Measurements from ENCODE around the gene RBM18. TPM values are rescaled to one million over a fixed set of nuclear protein-coding genes. Genes with fewer than 3 reads are reported as not detected.

Gene RBM18
- total and polyA plus RNA-seq, 2 experiments from 2014 or later, result 9.3 to 25.5 TPM

DNA sequence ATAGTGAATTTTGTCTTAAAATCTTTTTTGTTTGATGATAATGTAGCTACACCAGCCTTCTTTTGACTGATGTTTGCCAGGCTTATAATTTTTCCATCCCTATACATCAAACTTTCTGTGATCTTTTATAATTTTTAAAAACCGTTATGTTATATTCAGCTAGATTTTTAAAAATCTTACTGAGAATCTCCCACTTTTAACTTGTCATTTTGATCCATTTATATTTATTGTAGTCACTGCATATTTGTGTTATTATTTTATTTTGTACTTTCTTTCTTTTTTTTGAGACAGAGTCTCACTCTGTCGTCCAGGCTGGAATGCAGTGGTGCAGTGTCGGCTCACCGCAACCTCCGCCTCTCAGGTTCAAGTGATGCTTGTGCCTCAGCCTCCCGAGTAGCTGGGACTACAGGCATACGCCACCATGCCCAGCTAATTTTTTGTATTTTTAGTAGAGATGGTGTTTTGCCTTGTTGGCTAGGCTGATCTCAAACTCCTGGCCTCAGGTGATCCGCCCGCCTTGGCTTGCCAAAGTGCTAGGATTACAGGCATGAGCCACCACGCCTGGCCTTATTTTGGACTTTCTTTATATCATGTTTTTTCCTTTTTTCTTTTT is 12.8 kb upstream of the RBM18 start:
- Mint-ChIP-seq H3K27ac (no peak overlapping the region), H3K36me3 (ENCODE audit: low read depth) (peaks cover 65% of the 10 kb centered on the region), H3K4me1 (peaks cover 15% of the 10 kb centered on the region), H3K9me3 (peaks cover 12% of the 10 kb centered on the region; the same call in 1 of the 3 replicates), H3K4me3 (no peak overlapping the region), H3K27me3 (ENCODE audit: insufficient read depth, low read depth, poor library complexity) (no peaks in the 10 kb centered on the region)
- H3K4me1 ChIP-seq (ENCODE audit: insufficient read depth), result peaks cover 14% of the 10 kb centered on the region
- TF ChIP-seq, protein P1, sequence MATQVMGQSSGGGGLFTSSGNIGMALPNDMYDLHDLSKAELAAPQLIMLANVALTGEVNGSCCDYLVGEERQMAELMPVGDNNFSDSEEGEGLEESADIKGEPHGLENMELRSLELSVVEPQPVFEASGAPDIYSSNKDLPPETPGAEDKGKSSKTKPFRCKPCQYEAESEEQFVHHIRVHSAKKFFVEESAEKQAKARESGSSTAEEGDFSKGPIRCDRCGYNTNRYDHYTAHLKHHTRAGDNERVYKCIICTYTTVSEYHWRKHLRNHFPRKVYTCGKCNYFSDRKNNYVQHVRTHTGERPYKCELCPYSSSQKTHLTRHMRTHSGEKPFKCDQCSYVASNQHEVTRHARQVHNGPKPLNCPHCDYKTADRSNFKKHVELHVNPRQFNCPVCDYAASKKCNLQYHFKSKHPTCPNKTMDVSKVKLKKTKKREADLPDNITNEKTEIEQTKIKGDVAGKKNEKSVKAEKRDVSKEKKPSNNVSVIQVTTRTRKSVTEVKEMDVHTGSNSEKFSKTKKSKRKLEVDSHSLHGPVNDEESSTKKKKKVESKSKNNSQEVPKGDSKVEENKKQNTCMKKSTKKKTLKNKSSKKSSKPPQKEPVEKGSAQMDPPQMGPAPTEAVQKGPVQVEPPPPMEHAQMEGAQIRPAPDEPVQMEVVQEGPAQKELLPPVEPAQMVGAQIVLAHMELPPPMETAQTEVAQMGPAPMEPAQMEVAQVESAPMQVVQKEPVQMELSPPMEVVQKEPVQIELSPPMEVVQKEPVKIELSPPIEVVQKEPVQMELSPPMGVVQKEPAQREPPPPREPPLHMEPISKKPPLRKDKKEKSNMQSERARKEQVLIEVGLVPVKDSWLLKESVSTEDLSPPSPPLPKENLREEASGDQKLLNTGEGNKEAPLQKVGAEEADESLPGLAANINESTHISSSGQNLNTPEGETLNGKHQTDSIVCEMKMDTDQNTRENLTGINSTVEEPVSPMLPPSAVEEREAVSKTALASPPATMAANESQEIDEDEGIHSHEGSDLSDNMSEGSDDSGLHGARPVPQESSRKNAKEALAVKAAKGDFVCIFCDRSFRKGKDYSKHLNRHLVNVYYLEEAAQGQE (IDR thresholded peaks at IDR 0.05; ENCODE audit: unreplicated experiment), result no peak
- TF ChIP-seq, protein P2, sequence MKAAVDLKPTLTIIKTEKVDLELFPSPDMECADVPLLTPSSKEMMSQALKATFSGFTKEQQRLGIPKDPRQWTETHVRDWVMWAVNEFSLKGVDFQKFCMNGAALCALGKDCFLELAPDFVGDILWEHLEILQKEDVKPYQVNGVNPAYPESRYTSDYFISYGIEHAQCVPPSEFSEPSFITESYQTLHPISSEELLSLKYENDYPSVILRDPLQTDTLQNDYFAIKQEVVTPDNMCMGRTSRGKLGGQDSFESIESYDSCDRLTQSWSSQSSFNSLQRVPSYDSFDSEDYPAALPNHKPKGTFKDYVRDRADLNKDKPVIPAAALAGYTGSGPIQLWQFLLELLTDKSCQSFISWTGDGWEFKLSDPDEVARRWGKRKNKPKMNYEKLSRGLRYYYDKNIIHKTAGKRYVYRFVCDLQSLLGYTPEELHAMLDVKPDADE (IDR thresholded peaks at IDR 0.05), result no peak
- no peak for TF ChIP-seq JUNB (IDR thresholded peaks at IDR 0.05; ENCODE audit: unreplicated experiment)
- TF ChIP-seq, protein P3, sequence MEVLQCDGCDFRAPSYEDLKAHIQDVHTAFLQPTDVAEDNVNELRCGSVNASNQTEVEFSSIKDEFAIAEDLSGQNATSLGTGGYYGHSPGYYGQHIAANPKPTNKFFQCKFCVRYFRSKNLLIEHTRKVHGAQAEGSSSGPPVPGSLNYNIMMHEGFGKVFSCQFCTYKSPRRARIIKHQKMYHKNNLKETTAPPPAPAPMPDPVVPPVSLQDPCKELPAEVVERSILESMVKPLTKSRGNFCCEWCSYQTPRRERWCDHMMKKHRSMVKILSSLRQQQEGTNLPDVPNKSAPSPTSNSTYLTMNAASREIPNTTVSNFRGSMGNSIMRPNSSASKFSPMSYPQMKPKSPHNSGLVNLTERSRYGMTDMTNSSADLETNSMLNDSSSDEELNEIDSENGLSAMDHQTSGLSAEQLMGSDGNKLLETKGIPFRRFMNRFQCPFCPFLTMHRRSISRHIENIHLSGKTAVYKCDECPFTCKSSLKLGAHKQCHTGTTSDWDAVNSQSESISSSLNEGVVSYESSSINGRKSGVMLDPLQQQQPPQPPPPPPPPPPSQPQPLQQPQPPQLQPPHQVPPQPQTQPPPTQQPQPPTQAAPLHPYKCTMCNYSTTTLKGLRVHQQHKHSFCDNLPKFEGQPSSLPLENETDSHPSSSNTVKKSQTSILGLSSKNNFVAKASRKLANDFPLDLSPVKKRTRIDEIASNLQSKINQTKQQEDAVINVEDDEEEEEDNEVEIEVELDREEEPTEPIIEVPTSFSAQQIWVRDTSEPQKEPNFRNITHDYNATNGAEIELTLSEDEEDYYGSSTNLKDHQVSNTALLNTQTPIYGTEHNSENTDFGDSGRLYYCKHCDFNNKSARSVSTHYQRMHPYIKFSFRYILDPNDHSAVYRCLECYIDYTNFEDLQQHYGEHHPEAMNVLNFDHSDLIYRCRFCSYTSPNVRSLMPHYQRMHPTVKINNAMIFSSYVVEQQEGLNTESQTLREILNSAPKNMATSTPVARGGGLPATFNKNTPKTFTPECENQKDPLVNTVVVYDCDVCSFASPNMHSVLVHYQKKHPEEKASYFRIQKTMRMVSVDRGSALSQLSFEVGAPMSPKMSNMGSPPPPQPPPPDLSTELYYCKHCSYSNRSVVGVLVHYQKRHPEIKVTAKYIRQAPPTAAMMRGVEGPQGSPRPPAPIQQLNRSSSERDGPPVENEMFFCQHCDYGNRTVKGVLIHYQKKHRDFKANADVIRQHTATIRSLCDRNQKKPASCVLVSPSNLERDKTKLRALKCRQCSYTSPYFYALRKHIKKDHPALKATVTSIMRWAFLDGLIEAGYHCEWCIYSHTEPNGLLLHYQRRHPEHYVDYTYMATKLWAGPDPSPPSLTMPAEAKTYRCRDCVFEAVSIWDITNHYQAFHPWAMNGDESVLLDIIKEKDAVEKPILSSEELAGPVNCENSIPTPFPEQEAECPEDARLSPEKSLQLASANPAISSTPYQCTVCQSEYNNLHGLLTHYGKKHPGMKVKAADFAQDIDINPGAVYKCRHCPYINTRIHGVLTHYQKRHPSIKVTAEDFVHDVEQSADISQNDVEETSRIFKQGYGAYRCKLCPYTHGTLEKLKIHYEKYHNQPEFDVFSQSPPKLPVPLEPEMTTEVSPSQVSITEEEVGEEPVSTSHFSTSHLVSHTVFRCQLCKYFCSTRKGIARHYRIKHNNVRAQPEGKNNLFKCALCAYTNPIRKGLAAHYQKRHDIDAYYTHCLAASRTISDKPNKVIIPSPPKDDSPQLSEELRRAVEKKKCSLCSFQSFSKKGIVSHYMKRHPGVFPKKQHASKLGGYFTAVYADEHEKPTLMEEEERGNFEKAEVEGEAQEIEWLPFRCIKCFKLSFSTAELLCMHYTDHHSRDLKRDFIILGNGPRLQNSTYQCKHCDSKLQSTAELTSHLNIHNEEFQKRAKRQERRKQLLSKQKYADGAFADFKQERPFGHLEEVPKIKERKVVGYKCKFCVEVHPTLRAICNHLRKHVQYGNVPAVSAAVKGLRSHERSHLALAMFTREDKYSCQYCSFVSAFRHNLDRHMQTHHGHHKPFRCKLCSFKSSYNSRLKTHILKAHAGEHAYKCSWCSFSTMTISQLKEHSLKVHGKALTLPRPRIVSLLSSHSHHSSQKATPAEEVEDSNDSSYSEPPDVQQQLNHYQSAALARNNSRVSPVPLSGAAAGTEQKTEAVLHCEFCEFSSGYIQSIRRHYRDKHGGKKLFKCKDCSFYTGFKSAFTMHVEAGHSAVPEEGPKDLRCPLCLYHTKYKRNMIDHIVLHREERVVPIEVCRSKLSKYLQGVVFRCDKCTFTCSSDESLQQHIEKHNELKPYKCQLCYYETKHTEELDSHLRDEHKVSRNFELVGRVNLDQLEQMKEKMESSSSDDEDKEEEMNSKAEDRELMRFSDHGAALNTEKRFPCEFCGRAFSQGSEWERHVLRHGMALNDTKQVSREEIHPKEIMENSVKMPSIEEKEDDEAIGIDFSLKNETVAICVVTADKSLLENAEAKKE (CRISPR knock-in tag; IDR thresholded peaks at IDR 0.05), result no peak
- TF ChIP-seq CREB1 (CRISPR knock-in tag; IDR thresholded peaks at IDR 0.05; ENCODE audit: low read depth), result no peak
- TF ChIP-seq ZNF114 (CRISPR knock-in tag; IDR thresholded peaks at IDR 0.05), result no peak
- TF ChIP-seq, protein P4, sequence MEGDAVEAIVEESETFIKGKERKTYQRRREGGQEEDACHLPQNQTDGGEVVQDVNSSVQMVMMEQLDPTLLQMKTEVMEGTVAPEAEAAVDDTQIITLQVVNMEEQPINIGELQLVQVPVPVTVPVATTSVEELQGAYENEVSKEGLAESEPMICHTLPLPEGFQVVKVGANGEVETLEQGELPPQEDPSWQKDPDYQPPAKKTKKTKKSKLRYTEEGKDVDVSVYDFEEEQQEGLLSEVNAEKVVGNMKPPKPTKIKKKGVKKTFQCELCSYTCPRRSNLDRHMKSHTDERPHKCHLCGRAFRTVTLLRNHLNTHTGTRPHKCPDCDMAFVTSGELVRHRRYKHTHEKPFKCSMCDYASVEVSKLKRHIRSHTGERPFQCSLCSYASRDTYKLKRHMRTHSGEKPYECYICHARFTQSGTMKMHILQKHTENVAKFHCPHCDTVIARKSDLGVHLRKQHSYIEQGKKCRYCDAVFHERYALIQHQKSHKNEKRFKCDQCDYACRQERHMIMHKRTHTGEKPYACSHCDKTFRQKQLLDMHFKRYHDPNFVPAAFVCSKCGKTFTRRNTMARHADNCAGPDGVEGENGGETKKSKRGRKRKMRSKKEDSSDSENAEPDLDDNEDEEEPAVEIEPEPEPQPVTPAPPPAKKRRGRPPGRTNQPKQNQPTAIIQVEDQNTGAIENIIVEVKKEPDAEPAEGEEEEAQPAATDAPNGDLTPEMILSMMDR (conservative IDR thresholded peaks at IDR 0.05; ENCODE audit: low read depth in 2 of 2), result no peak
- TF ChIP-seq STAT1 (IDR thresholded peaks at IDR 0.05; ENCODE audit: unreplicated experiment), result no peak
- peaks cover 16% of the 10 kb centered on the region for H4K20me1 ChIP-seq (replicated peaks; ENCODE audit: insufficient read depth)
- H2AFZ ChIP-seq, result no peak overlapping the region
- H3F3A ChIP-seq (replicated peaks; ENCODE audit: low read depth), result no peaks in the 10 kb centered on the region
- no peaks in the 10 kb centered on the region for H3K27me3 ChIP-seq (ENCODE audit: insufficient read depth)
- no peak overlapping the region for H3K4me3 ChIP-seq
- no peak for DNase-seq (ENCODE audit: low spot score)
- no peak for ATAC-seq
- no peak overlapping the region for H3K27ac ChIP-seq (ENCODE audit: low read depth)
- peaks cover 54% of the 10 kb centered on the region for H3K79me2 ChIP-seq (replicated peaks; ENCODE audit: insufficient read depth)
- H3K4me2 ChIP-seq, result no peak overlapping the region
- H3K9me2 ChIP-seq (ENCODE audit: insufficient read depth), result no peaks in the 10 kb centered on the region
- H3K36me3 ChIP-seq (ENCODE audit: insufficient read depth), result peaks cover 10% of the 10 kb centered on the region

Measured in GM23338 (cell line).